HL-60 (cell line): ENCODE measurements around the gene ZNF500.

Source experiments
- DNase-seq, 2 experiments: peaks; one replicate each; pipeline ENCODE4 v3.0.0-alpha.2; 2010 to 2020; ENCODE audit warnings: low read depth in 1 of 2, low spot score in 1 of 2
- H3K27ac ChIP-seq: fragments of 250-450 bp; sonication (Bioruptor Pico); replicated peaks from 2 replicates; pipeline ENCODE4 v1.5.1; 2020; ENCODE audit warnings: mild to moderate bottlenecking, moderate library complexity
- H3K27me3 ChIP-seq: fragments of 250-450 bp; sonication (Bioruptor Pico); 2 replicates; pipeline ENCODE4 v1.5.1; 2021; ENCODE audit warnings: mild to moderate bottlenecking, moderate library complexity; ENCODE audit not compliant: insufficient read depth, poor library complexity, severe bottlenecking
- H3K4me3 ChIP-seq: replicated peaks from 2 replicates; pipeline ENCODE4 v1.5.1; 2011; ENCODE audit warnings: mild to moderate bottlenecking, control low read depth, low read length; ENCODE audit not compliant: insufficient read depth
- GABPA ChIP-seq: IDR thresholded peaks from 2 replicates; pipeline ENCODE4 v1.6.1; 2012; ENCODE audit warnings: low read depth
- POLR2AphosphoS5 ChIP-seq: IDR thresholded peaks from 2 replicates; pipeline ENCODE4 v1.6.1; 2012; ENCODE audit warnings: low read depth
- SPI1 ChIP-seq: IDR thresholded peaks from 2 replicates; pipeline ENCODE4 v1.6.1; 2012; ENCODE audit warnings: low read depth, mild to moderate bottlenecking, borderline replicate concordance
- TF ChIP-seq, protein P1 (sequence below): IDR thresholded peaks from one replicate; pipeline ENCODE4 v1.5.1; 2011; ENCODE audit warnings: low read length, control low read depth, inconsistent platforms; ENCODE audit not compliant: insufficient read depth
- TF ChIP-seq, protein P2 (sequence below): IDR thresholded peaks from 2 replicates; pipeline ENCODE4 v1.6.1; 2012; ENCODE audit warnings: low read depth; ENCODE audit not compliant: insufficient replicate concordance

The ZNF500 gene

DNA sequence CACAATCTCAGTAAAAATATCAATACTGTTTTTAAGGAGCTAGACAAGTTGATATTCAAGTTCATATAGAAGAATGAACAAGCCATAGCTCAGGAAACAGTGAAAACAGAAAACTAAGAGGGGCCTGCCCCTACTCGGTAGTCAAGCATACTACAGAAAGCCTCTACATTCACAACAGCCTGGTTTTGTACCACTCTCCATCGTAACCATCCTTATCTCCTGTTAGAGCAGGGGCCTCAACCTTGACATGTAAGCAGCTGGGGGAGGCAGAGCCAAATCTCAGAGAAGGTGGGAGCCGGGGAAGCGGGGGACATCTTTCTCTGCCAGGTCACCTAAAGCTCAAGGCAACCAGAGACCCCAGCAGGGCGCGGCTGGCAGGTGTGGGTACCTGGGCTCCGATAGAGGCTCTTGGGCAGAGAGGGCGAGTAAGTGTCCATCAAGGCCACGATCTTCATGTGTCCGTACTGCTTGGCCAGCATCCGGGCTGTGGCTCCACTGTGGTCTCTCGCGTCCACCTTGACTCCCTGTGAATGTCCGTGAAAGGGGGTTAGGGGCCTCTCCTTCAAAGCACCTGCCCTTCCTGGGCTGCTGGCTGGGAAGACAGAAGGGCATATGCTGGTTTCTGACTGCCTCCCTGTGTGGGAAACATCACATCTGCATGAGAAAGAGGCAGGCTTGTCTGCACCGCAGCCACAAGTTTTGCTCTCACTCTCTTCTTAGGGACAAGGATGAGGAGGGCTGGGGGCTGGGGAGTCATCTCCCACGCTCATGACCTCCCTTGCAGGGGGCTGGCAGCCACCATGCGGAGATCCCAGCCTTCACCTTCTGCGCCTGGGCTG, 53.1 kb downstream of the ZNF500 start:
- no peak overlapping the region for H3K27ac ChIP-seq
- H3K4me3 ChIP-seq = no peak overlapping the region
- DNase-seq = no peak
- TF ChIP-seq POLR2AphosphoS5 (no peak), GABPA (no peak), SPI1 (no peak)
- TF ChIP-seq, protein P1, sequence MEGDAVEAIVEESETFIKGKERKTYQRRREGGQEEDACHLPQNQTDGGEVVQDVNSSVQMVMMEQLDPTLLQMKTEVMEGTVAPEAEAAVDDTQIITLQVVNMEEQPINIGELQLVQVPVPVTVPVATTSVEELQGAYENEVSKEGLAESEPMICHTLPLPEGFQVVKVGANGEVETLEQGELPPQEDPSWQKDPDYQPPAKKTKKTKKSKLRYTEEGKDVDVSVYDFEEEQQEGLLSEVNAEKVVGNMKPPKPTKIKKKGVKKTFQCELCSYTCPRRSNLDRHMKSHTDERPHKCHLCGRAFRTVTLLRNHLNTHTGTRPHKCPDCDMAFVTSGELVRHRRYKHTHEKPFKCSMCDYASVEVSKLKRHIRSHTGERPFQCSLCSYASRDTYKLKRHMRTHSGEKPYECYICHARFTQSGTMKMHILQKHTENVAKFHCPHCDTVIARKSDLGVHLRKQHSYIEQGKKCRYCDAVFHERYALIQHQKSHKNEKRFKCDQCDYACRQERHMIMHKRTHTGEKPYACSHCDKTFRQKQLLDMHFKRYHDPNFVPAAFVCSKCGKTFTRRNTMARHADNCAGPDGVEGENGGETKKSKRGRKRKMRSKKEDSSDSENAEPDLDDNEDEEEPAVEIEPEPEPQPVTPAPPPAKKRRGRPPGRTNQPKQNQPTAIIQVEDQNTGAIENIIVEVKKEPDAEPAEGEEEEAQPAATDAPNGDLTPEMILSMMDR = no peak
- TF ChIP-seq, protein P2, sequence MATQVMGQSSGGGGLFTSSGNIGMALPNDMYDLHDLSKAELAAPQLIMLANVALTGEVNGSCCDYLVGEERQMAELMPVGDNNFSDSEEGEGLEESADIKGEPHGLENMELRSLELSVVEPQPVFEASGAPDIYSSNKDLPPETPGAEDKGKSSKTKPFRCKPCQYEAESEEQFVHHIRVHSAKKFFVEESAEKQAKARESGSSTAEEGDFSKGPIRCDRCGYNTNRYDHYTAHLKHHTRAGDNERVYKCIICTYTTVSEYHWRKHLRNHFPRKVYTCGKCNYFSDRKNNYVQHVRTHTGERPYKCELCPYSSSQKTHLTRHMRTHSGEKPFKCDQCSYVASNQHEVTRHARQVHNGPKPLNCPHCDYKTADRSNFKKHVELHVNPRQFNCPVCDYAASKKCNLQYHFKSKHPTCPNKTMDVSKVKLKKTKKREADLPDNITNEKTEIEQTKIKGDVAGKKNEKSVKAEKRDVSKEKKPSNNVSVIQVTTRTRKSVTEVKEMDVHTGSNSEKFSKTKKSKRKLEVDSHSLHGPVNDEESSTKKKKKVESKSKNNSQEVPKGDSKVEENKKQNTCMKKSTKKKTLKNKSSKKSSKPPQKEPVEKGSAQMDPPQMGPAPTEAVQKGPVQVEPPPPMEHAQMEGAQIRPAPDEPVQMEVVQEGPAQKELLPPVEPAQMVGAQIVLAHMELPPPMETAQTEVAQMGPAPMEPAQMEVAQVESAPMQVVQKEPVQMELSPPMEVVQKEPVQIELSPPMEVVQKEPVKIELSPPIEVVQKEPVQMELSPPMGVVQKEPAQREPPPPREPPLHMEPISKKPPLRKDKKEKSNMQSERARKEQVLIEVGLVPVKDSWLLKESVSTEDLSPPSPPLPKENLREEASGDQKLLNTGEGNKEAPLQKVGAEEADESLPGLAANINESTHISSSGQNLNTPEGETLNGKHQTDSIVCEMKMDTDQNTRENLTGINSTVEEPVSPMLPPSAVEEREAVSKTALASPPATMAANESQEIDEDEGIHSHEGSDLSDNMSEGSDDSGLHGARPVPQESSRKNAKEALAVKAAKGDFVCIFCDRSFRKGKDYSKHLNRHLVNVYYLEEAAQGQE = no peak
- no peaks in the 10 kb centered on the region for H3K27me3 ChIP-seq

DNA sequence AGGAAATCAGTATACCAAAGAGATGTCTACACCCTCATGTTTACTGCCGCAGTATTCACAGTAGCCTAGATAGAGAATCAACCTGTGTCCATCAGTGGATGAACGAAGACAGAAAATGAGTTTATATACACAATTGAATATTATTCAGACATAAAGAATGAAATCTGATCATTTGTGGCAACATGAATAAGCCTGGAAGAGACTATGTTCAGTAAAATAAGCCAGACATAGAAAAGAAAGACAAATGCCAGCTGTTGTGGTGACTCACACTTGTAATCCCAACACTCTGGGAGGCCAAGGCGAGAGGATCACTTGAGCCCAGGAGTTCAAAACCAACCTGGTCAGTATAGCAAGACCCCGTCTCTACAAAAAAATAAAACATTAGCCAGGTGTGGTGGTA, 57.5 kb downstream of the ZNF500 start:
- Histone ChIP-seq H3K27me3 (no peaks in the 10 kb centered on the region), H3K4me3 (no peak overlapping the region), H3K27ac (no peak overlapping the region)
- TF ChIP-seq POLR2AphosphoS5 (no peak), GABPA (no peak), SPI1 (no peak)
- TF ChIP-seq, protein P2 = no peak
- TF ChIP-seq, protein P1 = no peak
- no peak for DNase-seq

DNA sequence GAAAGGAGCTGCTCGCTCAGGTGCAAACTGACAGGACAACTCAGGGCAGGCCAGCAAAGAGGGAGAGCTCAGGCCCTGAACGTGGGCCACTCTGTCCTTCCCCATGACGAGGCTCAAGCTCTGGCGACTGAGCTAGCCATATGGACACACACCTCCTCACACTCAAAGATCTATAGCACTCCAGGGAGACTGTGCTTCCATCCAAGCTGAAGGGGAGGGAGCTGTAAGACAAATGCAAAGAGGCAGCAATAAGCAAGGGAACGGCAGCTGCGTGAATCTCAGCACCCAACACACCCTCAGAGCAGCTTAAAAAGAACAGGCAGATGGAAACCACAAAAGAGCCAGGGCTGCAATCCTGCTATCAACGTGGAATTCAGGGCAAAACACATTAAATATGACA, 60.1 kb downstream of the ZNF500 start:
- TF ChIP-seq GABPA (no peak), POLR2AphosphoS5 (no peak)
- Histone ChIP-seq H3K27ac (no peak overlapping the region), H3K27me3 (no peaks in the 10 kb centered on the region), H3K4me3 (no peak overlapping the region)
- no peak for DNase-seq

DNA sequence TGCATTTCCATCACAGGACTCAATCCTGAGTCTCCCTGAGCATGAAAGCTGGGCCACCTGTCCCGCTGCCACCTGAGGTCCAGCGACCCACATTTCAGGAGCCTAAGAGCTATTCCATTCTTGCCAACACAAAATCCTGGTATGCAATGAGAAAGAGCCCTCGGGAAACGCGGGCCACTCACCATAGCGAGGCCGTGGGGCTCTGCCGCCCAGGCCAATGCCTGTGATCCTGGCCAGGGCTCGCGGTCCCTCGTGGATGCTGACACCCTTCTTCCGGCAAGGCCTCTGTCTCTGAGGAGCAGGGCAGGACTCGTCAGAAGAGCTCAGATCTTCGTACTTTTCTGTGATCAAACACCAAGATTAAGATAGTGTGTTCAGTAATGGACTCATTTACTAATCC, 62.0 kb downstream of the ZNF500 start:
- Histone ChIP-seq H3K4me3 (no peak overlapping the region), H3K27ac (no peak overlapping the region), H3K27me3 (no peaks in the 10 kb centered on the region)
- TF ChIP-seq SPI1 (no peak), GABPA (no peak), POLR2AphosphoS5 (no peak)
- TF ChIP-seq, protein P2 = no peak
- TF ChIP-seq, protein P1 = no peak
- no peak for DNase-seq
